GM19463 (cell line): ENCODE results near the gene SYCE3.

ENCODE experiments used
- ATAC-seq: cut with Tn5 transposase; IDR thresholded peaks from one replicate; pipeline ENCODE4 v1.9.1; 2021; ENCODE audit warnings: mild to moderate bottlenecking, moderate library complexity; ENCODE audit not compliant: unreplicated experiment

Gene SYCE3

GRCh38 chr22:50600967-50601668 lies 38.4 kb upstream of the SYCE3 start:
- ATAC-seq: no peak

- ATAC-seq: no peak
Measured at GRCh38 chr22:50600538-50600937, 37.8 kb upstream of the SYCE3 start, which contains the start of gene MAPK8IP2. MAPK8IP2 (plus strand) TSS chr22:50600793; CDS start chr22:50600819, 26 bp downstream.

GRCh38 chr22:50599816-50600455 lies 37.2 kb upstream of the SYCE3 start:
- no peak for ATAC-seq

GRCh38 chr22:50597097-50597496 lies 34.4 kb upstream of the SYCE3 start:
- ATAC-seq: no peak

- ATAC-seq: no peak
Measured at GRCh38 chr22:50595189-50595588, 32.5 kb upstream of the SYCE3 start.

GRCh38 chr22:50587407-50587806 lies 24.7 kb upstream of the SYCE3 start:
- ATAC-seq: no peak

GRCh38 chr22:50586416-50586815 lies 23.7 kb upstream of the SYCE3 start:
- ATAC-seq: no peak

- no peak for ATAC-seq
Measured at GRCh38 chr22:50585781-50586180, 23.1 kb upstream of the SYCE3 start.

GRCh38 chr22:50585238-50585637 lies 22.5 kb upstream of the SYCE3 start:
- ATAC-seq: no peak

- ATAC-seq: no peak
Measured at GRCh38 chr22:50584106-50585096, 21.7 kb upstream of the SYCE3 start.

GRCh38 chr22:50583294-50583861 lies 20.7 kb upstream of the SYCE3 start:
- ATAC-seq: peak; percentile 29

- ATAC-seq: peak; percentile 90
Measured at GRCh38 chr22:50582493-50583293, 20.0 kb upstream of the SYCE3 start, which contains the start of gene CHKB. CHKB (minus strand) TSS chr22:50582849; CDS start chr22:50582781, 68 bp downstream.

GRCh38 chr22:50581950-50582492 lies 19.3 kb upstream of the SYCE3 start:
- peak; percentile 4 for ATAC-seq

- ATAC-seq: no peak
Measured at GRCh38 chr22:50581031-50581949, 18.6 kb upstream of the SYCE3 start.

- no peak for ATAC-seq
Measured at GRCh38 chr22:50579752-50580151, 17.0 kb upstream of the SYCE3 start.

GRCh38 chr22:50578776-50579310 lies 16.1 kb upstream of the SYCE3 start:
- ATAC-seq: no peak

- no peak for ATAC-seq
Measured at GRCh38 chr22:50577987-50578775, 15.5 kb upstream of the SYCE3 start, which contains the start of gene CPT1B. CPT1B (minus strand) TSS chr22:50578427; CDS start chr22:50577915, 512 bp downstream.

- no peak for ATAC-seq
Measured at GRCh38 chr22:50577697-50577986, 14.9 kb upstream of the SYCE3 start.
